ENCODE results near the gene SYP. TPM values are rescaled to one million over a fixed set of nuclear protein-coding genes. Genes with fewer than 3 reads are reported as not detected.

Gene SYP
- total RNA-seq, 1 donor from 2014 or later, result 0.17 TPM

DNA sequence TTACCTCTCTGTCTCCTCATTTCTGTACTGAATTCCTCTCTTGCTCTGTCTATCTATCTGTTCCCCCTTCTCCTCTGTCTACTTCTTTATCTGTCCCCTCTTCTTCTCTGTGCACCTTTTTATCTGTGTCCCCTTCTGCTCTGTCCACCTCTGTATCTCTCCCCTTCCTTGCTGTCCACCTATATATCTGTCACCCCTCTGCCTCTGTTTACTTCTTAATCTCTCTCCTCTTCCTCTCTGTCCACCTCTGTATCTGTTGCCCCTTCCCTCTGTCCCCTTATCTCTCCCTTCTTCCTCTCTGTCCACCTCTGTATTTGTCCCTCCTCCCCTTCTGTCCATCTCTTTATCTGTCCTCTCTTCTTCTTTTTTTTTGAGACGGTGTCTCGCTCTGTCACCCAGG, 44.2 kb upstream of the SYP start:
- no peak overlapping the region for H3K4me3 ChIP-seq (ENCODE audit: low read depth, low read length)
- TF ChIP-seq, protein P1, sequence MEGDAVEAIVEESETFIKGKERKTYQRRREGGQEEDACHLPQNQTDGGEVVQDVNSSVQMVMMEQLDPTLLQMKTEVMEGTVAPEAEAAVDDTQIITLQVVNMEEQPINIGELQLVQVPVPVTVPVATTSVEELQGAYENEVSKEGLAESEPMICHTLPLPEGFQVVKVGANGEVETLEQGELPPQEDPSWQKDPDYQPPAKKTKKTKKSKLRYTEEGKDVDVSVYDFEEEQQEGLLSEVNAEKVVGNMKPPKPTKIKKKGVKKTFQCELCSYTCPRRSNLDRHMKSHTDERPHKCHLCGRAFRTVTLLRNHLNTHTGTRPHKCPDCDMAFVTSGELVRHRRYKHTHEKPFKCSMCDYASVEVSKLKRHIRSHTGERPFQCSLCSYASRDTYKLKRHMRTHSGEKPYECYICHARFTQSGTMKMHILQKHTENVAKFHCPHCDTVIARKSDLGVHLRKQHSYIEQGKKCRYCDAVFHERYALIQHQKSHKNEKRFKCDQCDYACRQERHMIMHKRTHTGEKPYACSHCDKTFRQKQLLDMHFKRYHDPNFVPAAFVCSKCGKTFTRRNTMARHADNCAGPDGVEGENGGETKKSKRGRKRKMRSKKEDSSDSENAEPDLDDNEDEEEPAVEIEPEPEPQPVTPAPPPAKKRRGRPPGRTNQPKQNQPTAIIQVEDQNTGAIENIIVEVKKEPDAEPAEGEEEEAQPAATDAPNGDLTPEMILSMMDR (conservative IDR thresholded peaks at IDR 0.05; ENCODE audit: low read depth, low read length), result no peak
- DNase-seq (ENCODE audit: low read depth), result no peak

DNA sequence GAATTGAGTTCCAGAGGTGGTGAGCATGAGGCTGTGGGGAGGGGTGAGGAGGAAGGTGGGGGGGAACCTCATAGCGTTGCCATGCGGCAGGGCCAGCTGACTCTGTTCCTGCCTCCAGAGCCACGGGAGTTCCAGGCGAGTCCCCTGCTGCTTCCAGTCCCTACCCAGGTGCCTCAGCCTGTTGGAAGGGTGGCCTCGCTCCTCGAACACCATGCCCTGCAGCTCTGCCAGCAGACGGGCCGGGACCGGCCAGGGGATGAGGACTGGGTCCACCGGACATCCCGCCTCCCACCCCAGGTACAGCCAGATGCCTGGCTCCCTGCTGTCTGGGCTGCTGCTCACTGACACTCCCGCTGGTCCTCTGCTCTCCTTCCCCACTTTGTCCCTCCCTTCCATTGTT, 43.2 kb upstream of the SYP start:
- DNase-seq (ENCODE audit: low read depth), result no peak
- no peak overlapping the region for H3K4me3 ChIP-seq (ENCODE audit: low read depth, low read length)
- TF ChIP-seq, protein P1 (conservative IDR thresholded peaks at IDR 0.05; ENCODE audit: low read depth, low read length), result no peak

DNA sequence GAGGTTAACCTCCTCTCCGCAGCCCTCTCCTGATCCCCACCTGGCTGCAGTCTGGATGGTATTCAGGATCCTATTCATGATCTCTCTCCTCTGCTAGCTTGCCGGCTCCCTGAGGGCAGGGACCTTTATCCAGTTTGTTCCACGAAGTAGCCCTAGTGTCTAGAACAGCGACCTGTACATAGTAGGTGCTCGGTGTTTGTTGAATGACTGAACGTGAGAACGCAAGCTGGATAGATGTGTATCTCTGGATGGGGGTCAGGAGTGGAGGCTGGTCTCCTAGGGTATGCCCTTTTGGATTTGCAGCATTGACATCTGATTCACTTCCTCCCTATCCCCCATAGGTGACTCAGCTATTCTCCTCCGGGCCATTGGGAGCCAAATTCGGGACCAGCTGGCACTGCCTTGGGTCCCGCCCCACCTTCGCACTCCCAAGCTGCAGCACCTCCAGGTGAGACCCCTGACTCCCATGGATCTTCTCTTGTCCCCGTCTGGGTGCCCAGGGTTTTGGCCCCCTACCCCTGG, 42.6 kb upstream of the SYP start:
- no peak overlapping the region for H3K4me3 ChIP-seq (ENCODE audit: low read depth, low read length)
- TF ChIP-seq, protein P1 (conservative IDR thresholded peaks at IDR 0.05; ENCODE audit: low read depth, low read length), result no peak
- DNase-seq (ENCODE audit: low read depth), result no peak

DNA sequence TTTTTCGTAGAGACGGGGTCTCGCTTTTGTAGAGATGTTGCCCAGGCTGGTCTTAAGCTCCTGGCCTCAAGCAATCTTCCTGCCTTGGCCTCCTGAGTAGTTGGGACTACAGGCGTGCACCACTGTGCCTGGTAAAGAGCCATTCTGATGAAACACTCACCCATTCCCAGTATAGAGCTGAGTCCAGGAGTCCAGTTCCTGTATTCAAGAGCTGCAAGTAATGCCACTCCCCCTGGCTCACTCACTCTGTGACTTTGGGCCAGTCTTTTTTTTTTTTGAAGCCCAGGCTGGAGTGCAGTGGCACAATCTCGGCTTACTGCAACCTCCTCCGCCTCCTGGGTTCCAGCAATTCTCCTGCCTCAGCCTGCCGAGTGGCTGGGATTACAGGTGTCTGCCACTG, 38.7 kb upstream of the SYP start:
- no peak for DNase-seq (ENCODE audit: low read depth)
- TF ChIP-seq, protein P1 (conservative IDR thresholded peaks at IDR 0.05; ENCODE audit: low read depth, low read length), result no peak
- no peak overlapping the region for H3K4me3 ChIP-seq (ENCODE audit: low read depth, low read length)

DNA sequence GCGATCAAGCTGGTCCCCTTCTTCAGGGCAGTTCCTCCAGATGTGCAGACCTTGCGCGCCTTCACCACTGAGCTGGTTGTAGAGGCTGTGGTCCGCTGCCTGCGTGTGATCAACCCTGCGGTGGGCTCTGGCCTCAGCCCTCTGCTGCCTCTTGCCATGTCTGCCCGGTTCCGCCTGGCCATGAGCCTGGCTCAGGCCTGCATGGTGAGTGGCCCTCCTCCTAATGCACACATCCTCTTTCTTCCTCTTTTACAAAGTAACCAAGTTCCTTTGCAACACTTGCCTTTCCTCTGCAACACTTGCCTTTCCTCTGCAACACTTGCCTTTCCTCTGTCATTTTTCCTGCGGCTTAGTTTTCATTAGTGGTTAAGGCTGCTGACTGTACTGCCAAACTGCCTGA, 37.1 kb upstream of the SYP start:
- TF ChIP-seq, protein P1 (conservative IDR thresholded peaks at IDR 0.05; ENCODE audit: low read depth, low read length), result no peak
- DNase-seq (ENCODE audit: low read depth), result no peak
- no peak overlapping the region for H3K4me3 ChIP-seq (ENCODE audit: low read depth, low read length)

DNA sequence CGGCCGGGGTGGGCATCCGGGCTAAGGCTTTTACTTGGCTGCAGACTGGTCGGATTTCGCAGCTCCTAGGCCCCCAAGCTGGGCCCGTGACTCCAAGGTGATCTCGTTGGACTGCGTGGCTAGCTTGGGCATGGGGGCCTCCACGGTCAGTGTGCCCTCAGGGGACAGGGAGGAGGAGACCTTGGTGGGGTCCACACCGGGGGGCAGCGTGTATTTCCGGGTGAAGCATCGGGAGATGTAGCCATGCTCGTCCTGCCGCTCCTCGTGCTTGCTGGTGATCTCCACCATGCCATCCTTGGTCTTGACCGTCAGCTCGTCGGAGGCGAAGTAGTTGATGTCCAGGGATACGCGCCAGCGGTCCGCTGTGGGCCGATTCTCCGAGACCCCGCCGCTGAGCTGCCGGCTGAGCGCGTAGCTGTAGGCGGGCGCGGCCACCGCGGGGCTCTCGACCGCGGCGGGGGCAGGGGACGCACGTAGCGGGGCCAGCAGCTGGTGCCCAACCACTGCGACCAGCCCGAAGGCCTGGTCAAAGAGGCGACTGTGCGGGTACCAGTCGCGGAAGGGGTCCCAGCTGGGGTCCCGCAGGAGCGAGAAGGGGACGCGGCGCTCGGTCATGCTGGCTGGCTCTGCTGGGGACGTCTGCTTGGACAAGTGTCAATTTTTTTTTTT, 34.0 kb upstream of the SYP start:
- H3K4me3 ChIP-seq (ENCODE audit: low read depth, low read length), result no peak overlapping the region
- no peak for DNase-seq (ENCODE audit: low read depth)

More for the DNA sequence above, 34.0 kb upstream of the SYP start:
- TF ChIP-seq, protein P1 (conservative IDR thresholded peaks at IDR 0.05; ENCODE audit: low read depth, low read length), result no peak

All from epithelial cell of proximal tubule (primary cell).